Right lobe of liver (tissue), 6 donors: Measurements from ENCODE around the gene C6orf89. TPM values are rescaled to one million over a fixed set of nuclear protein-coding genes. Genes with fewer than 3 reads are reported as not detected.

Source experiments
- ATAC-seq, 4 donors: fragments of 200-7000 bp; cut with Tn5 transposase; one replicate each; pipeline ENCODE4 v1.9.1; 2020; ENCODE audit warnings: mild to moderate bottlenecking in 4 of 4, moderate library complexity in 4 of 4
- DNase-seq, 3 donors: peaks; one replicate each; pipeline ENCODE4 v3.0.0-alpha.2; 2020
- H3K27ac ChIP-seq, 3 donors: fragments of 200-600 bp; one replicate each; pipeline ENCODE4 v1.8.0; 2022
- H3K27me3 ChIP-seq, 2 donors: fragments of 200-600 bp; one replicate each; pipeline ENCODE4 v1.8.0; 2022
- H3K36me3 ChIP-seq, 4 donors: fragments of 200-600 bp; sonication (generic) in 1 of 4; one replicate each; pipeline versions ENCODE4 v1.5.1 to v1.8.0; 2017 to 2022; ENCODE audit warnings: control low read depth in 1 of 4
- H3K4me1 ChIP-seq, 4 donors: fragments of 200-600 bp; sonication (generic) in 1 of 4; one replicate each; pipeline versions ENCODE4 v1.5.1 to v1.8.0; 2017 to 2022; ENCODE audit warnings: control low read depth in 1 of 4
- H3K4me3 ChIP-seq, 3 donors: fragments of 200-600 bp; one replicate each; pipeline ENCODE4 v1.8.0; 2022
- H3K9me3 ChIP-seq, 4 donors: fragments of 200-600 bp; sonication (generic) in 1 of 4; one replicate each; pipeline versions ENCODE4 v1.5.1 to v1.8.0; 2017 to 2022; ENCODE audit warnings: control low read depth in 1 of 4
- POLR2A ChIP-seq: fragments of 450-650 bp; IDR thresholded peaks from one replicate; pipeline ENCODE4 v1.6.1; 2017; ENCODE audit warnings: antibody characterized with exemption, mild to moderate bottlenecking
- WGBS: methylation state at CpG from one replicate; pipeline ENCODE4 v1.1.6; 2018; ENCODE audit warnings: low coverage, low lambda C conversion rate; ENCODE audit not compliant: insufficient coverage; ENCODE audit errors: missing lambda C conversion rate; 5-methylcytosine and 5-hydroxymethylcytosine counted together
- intact Hi-C, 2 donors: fragments of 100-400 bp; cut with DNase I; formaldehyde crosslinking; loops; one replicate each; pipeline versions ENCODE4 v1.11.2 to v1.14.1; 2022
- total RNA-seq, 6 experiments: library from RNA; depleted of rRNA in 2 of 6; stranded (reverse); fragments of >200 nt in 2 of 6; fragmentation: NEBNext Ultra II Directional in 3 of 6; extraction: Animal tissue kit (Norgen Biotek cat#: 25700) in 3 of 6; gene quantifications; one replicate each; pipeline versions ENCODE4 v1.1.0 to v1.2.4, GENCODE V29; 2016 to 2023
- TF ChIP-seq, protein P1 (sequence below), 4 donors: fragments of 200-600 bp in 3 of 4; fragments of 450-650 bp in 1 of 4; IDR thresholded peaks; one replicate each; pipeline versions ENCODE4 v1.5.1 to v1.8.0; 2016 to 2022; ENCODE audit warnings: antibody characterized with exemption in 4 of 4, mild to moderate bottlenecking in 2 of 4
- donor health status: DM: no; HTN: yes; CAD: no.
- donor health status: DM: no; HTN: no; CAD: no.
- donor health status: DM: no; HTN: no; CAD: no.
- donor health status: DM: no; HTN: yes; CAD: no.
- donor health status: DM: no; HTN: yes; CAD: no.

Gene C6orf89
- total RNA-seq, 6 experiments from 2014 or later = 29.0 to 37.0 (median 32.1) TPM

DNA sequence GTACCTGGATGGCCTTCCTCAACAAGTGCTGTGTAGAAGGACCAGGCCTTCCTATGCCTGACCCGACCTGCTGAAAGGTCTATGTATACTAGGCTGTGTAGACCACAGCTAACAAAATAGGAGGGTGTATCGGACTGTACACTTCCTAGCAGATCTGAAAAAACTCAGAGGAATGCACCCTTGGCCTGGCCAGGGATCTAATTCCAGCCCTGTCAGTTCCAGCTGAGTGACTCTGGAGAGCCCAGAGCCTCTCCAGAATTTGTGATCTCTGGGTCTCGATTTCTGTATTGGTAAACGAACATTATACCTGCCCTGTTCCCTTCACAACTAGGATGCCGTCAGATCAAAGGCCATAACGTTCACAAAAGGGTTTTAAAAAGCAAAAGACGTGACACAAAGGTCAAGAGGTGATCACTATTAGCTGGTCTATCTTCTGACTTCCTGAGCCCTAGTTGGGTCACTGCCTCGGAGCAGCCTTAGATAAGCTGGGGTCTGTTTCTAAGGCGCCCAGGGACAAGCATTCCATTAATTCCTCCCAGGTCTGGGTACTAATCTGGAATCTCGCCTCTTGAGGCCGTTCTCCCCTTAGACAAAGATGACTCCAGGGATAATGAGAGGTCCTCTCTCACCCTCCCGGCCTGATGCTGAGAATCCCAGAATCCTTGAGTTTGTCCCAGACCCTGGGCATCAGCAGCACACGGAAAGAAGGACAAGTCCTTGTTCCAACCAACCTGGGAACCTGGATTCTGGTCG, 86.3 kb downstream of the C6orf89 start:
- no peaks in the 10 kb centered on the region for H3K4me1 ChIP-seq
- H3K27me3 ChIP-seq = no peaks in the 10 kb centered on the region
- 59% methylated on average over 4 of the region's 14 CpGs for WGBS
- no peak overlapping the region for H3K27ac ChIP-seq
- DNase-seq (no peak), ATAC-seq (no peak)
- TF ChIP-seq, protein P1, sequence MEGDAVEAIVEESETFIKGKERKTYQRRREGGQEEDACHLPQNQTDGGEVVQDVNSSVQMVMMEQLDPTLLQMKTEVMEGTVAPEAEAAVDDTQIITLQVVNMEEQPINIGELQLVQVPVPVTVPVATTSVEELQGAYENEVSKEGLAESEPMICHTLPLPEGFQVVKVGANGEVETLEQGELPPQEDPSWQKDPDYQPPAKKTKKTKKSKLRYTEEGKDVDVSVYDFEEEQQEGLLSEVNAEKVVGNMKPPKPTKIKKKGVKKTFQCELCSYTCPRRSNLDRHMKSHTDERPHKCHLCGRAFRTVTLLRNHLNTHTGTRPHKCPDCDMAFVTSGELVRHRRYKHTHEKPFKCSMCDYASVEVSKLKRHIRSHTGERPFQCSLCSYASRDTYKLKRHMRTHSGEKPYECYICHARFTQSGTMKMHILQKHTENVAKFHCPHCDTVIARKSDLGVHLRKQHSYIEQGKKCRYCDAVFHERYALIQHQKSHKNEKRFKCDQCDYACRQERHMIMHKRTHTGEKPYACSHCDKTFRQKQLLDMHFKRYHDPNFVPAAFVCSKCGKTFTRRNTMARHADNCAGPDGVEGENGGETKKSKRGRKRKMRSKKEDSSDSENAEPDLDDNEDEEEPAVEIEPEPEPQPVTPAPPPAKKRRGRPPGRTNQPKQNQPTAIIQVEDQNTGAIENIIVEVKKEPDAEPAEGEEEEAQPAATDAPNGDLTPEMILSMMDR (IDR thresholded peaks at IDR 0.05) = no peak
- TF ChIP-seq POLR2A = no peak
- peaks cover 4 to 98% (median 61%) of the 10 kb centered on the region in 4 donors for H3K36me3 ChIP-seq
- intact Hi-C loops = loop anchor here (10.0 kb wide), 1 partner anchor 77 kb away; no protein-coding TSS in a partner anchor
- H3K4me3 ChIP-seq = no peak overlapping the region
- no peaks in the 10 kb centered on the region for H3K9me3 ChIP-seq

DNA sequence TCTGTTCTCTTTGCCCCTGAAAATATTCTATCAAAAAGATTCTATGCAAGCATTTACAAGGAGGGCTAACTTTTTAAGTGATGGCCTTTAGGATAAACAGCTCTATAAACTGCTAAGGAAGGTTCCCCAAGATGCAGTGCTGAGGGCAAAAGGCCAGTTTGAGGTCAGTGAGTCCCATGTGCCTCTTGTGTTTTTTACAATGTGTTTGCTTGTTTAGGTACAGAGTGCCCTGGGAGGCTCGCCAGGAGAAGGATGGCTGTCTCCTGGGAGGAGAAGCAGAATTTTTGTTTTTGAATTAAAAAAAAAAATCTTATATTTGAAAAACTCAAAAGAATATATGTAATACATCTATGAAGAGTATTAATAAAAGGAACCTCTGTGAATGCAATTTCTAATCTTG, 87.4 kb downstream of the C6orf89 start:
- Histone ChIP-seq H3K9me3 (no peaks in the 10 kb centered on the region), H3K4me3 (no peak overlapping the region), H3K4me1 (no peaks in the 10 kb centered on the region), H3K27me3 (no peaks in the 10 kb centered on the region), H3K36me3 (peaks cover 9 to 100% (median 59%) of the 10 kb centered on the region in 4 donors), H3K27ac (no peak overlapping the region)
- no peak for DNase-seq
- TF ChIP-seq POLR2A = no peak
- TF ChIP-seq, protein P1 (IDR thresholded peaks at IDR 0.05) = no peak
- intact Hi-C loops = loop anchor here (10.0 kb wide), 1 partner anchor 78 kb away; no protein-coding TSS in a partner anchor
- WGBS = 91% methylated on average over 1 of the region's 1 CpG
- no peak for ATAC-seq

DNA sequence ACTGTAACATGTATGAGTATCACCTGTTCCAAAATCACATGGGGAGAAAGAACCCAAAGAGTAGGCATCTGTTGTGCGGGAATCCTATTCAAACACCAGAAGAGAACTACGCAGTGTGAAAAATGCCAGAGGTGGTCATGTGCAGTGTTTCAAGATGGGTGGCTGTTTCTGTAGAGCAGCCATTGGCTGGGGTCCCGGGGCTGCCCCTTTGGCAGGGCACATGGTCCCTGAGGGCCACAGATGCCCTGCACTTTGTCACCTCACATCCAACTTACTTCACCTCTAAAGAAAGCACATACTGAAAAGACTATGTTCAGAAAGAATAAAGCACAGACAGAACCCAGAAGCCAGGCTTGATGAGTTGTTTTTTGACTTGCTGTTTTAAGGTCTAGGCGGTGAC, 87.9 kb downstream of the C6orf89 start:
- Histone ChIP-seq H3K4me1 (no peaks in the 10 kb centered on the region), H3K9me3 (no peaks in the 10 kb centered on the region), H3K27ac (no peak overlapping the region), H3K27me3 (no peaks in the 10 kb centered on the region), H3K36me3 (peaks cover 9 to 97% (median 57%) of the 10 kb centered on the region in 4 donors), H3K4me3 (no peak overlapping the region)
- DNase-seq = no peak
- TF ChIP-seq POLR2A = no peak
- TF ChIP-seq, protein P1 (IDR thresholded peaks at IDR 0.05) = no peak
- intact Hi-C loops = loop anchor here (10.0 kb wide), 1 partner anchor 79 kb away; no protein-coding TSS in a partner anchor
- WGBS = 100% methylated on average over 2 of the region's 4 CpGs
- no peak for ATAC-seq

DNA sequence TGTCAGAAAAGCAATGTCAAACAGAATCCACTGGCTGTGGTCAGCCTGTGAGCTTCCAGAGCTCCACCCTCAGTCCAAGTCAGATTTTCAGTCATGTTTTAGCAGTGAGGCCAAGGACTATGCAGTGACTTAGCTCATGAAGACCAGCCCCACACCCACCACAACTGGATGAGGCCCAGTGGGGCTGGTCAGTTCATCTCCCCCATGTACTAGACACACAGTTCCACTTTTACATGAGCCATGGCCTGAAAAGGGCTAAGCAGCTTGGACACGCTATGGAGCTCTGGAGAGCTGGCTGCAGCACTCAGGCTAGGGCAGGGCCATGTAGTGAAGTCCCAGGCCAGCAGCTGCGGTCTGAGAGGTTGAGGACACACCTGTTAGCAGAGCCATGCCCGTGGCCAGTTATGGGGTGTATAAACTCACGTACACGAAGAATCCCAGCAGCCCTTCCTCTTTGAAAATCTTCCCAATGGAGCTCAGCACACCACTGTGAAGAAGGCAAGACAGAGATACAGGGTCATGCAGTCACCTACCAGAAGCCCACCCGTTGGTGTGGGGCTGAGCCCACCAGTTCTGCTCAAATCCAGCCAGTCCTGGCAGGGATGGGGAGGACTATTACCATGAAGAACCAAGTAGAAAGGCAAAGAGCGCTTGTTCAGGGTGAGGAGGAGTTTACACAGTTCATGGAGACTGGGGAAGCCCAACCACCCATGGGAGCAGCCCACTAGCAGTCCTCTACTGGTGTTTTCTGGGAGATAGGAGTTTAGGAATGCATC, 89.7 kb downstream of the C6orf89 start:
- ATAC-seq = no peak
- 67% methylated on average over 1 of the region's 7 CpGs for WGBS
- Histone ChIP-seq H3K27me3 (no peaks in the 10 kb centered on the region), H3K9me3 (no peaks in the 10 kb centered on the region), H3K4me1 (no peaks in the 10 kb centered on the region), H3K4me3 (no peak overlapping the region), H3K36me3 (peaks cover 9 to 85% (median 48%) of the 10 kb centered on the region in 4 donors), H3K27ac (no peak overlapping the region)
- intact Hi-C loops = loop anchor here (10.0 kb wide), 1 partner anchor 81 kb away; no protein-coding TSS in a partner anchor
- no peak for DNase-seq
- no peak for TF ChIP-seq POLR2A
- TF ChIP-seq, protein P1 (IDR thresholded peaks at IDR 0.05) = no peak
